ENCODE results near the gene L3MBTL4.
A peak's percentile ranks its signal among the peaks of the same experiment; 100 is the strongest.
"Not testable (repeated sequence)": the region's sequence is repeated elsewhere in the genome, so short reads cannot be mapped to it uniquely, and the experiment has no call there.

Gene L3MBTL4

DNA sequence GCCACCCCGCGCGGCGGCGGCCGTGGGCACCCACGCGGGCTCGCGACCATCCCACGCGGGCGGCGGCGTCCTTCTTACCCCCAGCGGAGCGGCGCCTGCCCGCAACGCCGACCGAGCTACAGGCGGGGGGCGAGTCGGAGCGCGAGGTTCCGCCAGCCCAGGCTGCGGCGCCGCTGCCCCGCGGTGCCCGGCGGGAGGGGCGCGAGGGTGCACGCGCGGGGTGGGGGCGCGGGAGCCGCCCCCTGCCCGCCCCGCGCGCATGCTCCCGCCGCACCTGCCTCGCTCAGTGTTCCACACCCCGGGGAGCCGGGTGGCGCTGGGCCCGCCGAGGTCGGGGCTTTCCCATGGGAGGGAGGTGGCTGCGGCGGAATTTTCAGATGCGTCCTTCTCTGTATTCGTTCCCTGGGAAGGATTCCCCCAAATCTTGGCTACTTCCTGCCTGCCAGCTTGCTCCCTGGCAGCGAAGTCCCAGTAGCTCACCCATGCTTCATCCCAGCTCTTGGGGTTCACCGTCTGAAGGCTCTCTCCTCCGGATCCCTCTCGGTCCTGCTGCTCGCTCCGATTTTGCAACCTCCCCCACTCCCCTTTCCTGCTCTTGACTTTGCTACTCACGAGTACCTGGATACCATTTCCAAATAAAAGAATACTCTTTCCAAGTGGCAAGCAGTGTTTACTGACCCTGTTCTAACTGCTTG is at the start of gene L3MBTL4:
L3MBTL4 (minus strand) TSS at position 189 of the 695 bp plus-strand sequence. CDS start 103,286 bp downstream, outside the sequence.
- no peak for DNase-seq (ENCODE audit: low spot score)

DNA sequence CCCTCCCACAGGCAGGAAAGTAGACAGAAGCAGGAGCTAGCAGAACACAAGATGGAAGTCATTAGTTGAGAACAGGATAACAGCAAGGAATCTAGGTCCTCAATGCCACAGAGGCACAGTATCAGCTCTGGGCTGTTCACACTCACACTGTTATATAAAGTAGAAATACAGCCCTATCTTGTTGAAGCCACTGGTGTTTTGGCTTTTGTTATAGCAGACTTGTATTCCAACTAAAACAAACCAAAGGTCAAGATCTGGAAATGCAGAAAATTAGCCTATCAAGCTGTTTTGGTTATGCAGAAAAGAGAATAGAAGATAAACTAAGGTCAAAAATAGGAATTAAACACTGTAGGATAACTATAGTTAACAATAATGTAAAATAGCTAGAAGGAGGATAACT is 37.5 kb upstream of the L3MBTL4 start:
- no peak for DNase-seq (ENCODE audit: low spot score)

DNA sequence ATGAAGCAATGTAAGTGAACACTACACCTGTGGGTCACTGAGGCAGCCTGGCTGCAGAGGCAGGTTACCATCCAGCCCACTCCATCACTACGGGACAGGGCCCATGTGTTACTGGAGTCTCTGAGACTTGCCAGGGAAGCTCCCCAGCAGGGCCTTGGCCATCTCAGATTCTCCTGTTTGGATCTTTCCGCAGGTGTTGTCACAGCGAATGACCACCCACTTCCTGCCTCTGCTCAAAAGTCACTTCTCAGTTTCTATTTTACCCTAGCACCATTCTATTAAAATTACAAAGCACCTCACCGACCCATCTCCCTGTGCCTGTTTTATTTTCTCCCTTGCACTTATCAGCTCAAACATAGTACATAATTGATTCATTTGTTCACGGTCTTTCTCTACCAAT is 34.5 kb upstream of the L3MBTL4 start:
- DNase-seq (ENCODE audit: low spot score) = no peak

DNA sequence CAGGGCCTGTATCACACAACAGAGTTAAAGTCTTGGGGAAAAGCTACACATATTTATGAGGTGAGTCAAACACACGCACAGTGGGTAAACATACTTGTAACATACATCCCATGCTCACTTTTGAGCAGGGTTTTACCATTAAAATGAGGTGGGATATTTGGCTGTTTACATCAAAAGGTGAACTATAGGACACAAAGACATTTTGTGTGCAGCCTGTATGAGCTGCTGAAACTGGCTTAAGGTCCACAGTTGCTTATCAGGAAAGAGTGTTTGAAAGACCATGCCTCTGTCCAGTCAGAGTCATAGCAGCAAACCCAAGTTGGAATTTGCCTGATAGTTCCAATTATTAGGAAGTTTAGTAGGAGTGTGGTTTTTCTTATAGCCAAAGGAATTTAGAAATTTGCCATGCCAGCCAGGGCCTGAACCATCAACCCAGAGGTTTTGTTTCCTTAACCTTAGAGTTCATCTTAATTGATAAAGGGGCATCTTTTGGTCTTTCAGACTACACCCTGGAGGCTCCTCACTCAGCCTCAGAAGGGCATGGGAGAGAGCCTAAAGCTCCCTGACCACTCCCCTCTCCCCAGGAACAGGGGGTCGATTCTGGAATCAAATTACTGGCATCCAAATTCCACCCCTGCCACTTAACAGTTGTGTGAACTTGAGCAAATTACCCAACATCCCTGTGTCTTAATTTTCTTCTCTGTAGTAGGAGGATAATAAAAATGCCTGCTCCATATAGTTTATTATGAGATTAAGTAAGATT is 29.9 kb upstream of the L3MBTL4 start:
- DNase-seq (ENCODE audit: low spot score) = no peak

DNA sequence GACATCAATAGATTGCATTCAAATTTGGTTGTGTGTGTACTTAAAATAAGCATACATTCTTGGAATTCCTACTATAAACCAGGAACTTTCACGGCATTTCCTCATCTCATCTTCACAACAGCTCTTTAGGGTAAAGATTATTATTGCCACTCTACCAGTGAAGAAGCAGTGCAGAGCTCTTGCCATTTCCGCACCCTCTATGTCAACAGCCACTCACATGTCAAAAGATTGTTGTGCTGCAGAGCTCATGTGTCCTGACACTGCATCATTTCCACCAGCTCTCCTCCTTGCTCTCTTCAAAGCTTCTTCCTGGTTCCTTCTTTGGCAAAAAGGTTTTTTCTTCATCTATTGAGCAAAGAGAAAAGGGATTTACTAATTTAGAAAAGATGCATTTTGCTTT is 26.5 kb upstream of the L3MBTL4 start:
- no peak for DNase-seq (ENCODE audit: low spot score)

DNA sequence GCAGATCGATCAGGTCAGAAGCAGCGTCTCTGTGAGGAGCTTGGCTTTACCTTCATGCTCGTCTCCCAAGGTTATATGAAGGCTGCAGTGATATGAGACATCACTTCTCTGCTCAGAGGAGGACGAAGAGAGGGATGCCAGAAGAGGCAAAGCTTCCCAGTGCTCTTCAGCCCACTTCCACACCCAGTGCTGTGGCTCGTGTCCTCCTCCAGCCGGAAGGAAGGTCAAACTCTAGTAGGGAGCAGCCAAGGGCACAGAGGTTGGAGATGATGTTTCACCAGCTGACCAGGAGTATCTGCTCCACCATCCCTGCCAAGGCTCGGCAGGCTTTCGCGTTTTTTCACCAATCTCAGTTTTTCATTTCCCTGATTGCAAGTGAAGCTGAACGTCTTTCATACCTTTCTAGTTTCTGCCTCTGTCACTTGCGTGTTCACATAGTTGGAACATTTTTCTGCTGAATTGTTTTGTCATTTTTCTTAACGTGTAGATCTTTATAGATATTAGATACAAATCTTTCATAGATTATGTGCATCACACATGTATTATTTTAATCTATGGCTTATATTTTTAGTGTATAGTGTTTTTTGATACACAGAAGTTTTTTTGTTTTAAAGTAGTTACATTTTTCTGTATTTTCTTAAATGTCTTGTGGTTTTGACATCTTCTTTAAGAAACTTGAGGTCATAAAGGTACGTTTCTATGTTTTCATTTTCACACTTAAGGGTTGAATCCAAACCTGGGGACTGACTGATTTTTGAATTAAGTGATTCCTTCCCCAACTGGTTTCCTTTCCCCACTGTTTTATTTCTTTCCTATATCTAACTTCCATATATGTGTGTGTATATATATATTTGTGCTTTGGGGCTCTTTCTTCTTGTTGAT is 23.5 kb upstream of the L3MBTL4 start:
- DNase-seq (ENCODE audit: low spot score) = no peak

DNA sequence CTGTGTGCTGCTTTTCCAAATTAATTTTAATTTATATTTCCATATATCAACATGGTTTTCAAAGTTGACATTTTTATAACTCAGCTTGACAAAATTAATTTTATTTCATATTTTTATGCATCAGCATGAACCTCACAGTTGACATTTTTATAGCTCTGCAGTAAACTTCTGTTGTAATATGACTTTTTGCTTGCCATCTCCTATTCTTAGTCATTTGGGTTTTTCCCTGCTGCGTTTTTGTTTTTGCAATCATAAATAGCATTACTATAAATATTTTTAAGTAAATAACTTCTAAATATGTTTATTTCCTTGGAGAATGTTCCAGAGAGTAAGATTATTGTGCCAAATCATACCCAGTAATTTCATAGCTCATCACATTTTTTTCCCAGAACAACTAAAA is 21.0 kb upstream of the L3MBTL4 start:
- DNase-seq (ENCODE audit: low spot score) = no peak

DNA sequence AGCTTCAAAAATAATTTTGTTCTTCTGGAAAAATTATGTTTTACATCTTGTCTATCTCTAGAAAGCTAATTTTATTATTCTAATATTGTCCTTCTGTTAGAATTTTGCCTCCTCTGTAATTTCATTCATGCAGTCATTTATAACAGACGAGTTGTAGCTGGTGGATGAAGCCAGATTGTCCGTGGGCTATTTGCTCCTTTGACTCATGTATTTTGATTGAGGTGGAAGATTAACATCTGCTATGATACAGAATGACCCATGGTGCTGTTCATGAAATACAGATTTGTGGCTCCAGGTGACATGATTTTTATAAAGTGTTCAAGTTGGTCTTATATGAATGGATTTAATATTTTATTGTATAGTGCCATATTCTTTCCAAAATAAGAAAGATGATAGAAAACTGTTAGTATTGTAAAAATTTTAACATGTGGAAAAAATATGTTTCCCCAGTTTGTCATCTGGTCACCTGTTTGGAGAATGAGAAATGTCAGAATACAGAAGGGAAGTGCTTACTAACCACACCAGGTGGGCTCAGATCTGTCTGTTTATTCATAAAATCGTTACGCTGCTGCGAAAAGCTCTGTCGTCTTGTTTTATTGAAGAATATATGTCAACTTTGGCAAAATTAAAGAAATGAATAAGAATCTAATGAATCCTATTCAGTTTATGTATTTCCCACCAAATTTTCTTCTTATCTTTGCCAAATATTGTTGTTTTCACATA is 20.4 kb upstream of the L3MBTL4 start:
- DNase-seq (ENCODE audit: low spot score) = no peak

DNA sequence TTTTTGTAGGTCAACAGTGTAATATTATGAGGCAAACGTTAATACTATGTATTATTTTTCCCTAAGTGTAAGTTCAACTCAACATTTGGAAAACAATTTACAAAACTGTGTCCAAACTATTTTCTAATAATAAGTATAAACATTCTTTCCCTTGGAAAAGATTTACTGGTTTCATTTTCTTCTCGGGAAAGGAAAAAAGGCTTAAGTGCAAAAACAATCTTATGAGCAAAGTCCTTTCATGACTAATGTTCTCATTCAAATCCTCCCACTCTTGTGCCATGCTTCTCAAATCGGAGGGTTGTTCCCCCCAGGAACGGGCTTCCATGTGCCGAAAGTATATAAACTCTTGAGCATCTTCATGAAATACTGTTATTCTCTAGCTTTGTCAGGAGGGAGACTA is 19.8 kb upstream of the L3MBTL4 start:
- DNase-seq (ENCODE audit: low spot score) = no peak

DNA sequence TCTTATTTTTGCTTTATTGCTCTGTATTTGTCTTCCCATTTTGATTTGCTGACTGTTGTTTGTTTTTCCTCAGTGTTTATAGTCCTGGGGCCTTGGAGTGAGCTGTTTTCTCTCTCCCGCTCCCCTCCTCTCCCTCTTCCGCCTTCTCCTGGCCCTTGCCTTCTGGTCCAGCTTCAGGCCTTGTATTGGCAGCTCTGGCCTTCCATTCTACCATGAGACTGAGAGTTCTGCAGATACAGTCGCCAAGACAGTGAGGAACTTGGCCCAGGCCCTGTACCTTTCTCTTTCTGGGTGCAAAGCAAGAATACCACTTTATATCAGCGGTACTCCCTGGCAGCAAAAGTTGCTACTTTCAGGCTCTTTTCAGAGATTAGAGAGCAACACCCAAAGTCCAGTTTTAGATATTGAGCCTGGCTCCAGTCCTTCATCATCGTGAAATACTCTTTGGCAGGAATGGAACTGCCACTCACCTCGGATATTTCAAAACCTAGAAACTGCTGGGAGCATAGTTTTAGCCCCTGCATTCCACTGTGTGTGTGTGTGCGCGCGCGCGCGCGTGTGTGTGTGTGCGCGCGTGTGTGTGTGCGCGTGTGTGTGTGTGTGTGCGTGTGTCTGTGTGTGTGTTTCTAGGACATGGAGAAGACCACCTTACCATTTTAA is 17.1 kb upstream of the L3MBTL4 start:
- DNase-seq (ENCODE audit: low spot score) = no peak

DNA sequence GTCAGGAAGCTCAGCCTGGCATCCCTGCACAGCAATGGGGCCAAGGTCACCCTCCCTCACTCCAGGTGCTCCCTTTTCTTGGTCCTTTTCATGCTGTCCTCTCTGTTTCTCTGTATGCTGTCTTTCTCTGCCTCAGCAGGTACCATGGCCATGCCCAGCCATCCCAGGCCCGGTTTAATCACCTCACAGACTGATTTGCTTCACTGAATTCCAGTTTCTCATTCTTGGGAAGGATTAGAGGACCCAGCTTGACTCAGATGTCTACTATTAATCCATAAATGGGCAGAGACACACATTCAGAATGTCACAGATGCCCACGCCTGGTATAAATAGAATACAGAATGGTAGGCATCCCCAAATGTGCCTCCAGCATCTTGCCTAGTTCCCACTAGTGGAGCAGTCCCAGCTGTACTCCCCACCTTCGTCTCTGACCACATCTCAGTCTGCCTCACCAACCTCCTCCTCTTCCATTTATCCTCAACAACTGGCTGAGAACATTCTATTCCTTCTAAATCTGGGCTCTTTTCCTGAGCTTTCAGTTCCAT is 14.2 kb upstream of the L3MBTL4 start:
- no peak for DNase-seq (ENCODE audit: low spot score)

DNA sequence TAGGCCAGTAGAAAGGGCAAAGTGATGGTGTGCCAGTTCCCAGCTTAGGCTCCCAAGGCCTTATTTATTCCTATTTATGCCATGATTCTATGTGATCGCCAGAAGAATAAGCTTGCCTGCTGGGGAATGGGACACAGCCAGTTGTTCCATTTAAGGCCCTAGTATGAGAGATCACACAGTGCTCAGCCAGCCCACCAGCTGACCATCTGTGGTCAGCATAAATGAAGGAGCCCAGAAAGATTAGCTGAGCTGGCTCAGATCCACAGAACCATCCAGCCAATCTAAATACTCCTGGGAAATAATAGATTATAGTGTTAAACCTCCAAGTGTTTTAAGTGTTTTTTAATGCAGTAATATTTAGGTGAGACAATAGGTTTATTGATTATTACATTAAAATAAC is 12.6 kb upstream of the L3MBTL4 start:
- DNase-seq (ENCODE audit: low spot score) = no peak

DNA sequence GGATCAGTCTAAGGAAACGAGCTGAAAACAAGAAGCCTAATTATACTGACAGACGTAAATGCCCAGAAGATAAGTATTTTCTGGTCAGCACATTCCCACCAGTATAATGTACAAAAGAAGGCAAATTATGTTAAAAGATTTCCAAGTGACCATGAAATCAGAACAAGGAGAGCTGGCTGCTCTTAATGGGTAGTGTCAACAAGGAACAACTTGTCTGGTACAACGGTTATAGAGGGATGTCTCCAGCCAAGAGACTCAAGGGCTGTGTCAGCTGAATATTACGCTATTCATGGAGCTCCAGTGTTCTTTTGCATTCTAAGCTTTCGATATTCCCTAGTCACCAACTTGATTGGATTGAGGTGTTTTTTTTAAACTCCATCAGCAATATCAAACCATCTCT is 8.6 kb upstream of the L3MBTL4 start:
- no peak for DNase-seq (ENCODE audit: low spot score)

DNA sequence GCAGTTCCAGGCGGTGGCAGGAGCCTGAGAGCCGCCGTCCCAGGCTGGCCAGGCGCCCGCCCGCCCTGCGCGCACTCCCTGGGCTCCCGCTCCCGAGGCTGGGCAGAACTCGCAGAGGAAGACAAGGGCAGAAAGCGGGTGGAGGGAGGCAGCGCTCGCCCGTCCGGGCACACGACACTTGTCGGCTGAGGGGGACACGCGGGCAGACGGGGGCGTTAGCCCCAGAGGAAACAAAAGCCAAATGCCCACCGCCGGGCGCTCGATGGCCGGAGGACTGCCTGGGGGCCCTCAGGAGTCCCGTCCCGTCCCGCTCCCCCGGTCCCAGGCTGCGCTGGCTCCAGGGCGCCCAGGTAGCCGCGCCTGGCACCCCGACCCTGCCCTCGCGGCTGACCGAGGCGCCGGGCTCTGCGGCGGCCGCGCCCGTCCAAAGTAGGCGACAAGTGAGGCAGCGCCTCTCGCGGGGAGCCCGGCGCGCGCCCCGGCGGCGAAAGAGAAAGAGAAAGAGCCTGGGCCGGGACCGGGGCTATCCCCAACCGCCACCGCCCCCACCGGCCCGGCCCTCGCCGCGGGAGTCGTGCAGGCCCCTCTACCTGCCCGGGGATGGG is 491 bp downstream of the L3MBTL4 start:
- DNase-seq (ENCODE audit: low spot score) = peak; percentile 9

DNA sequence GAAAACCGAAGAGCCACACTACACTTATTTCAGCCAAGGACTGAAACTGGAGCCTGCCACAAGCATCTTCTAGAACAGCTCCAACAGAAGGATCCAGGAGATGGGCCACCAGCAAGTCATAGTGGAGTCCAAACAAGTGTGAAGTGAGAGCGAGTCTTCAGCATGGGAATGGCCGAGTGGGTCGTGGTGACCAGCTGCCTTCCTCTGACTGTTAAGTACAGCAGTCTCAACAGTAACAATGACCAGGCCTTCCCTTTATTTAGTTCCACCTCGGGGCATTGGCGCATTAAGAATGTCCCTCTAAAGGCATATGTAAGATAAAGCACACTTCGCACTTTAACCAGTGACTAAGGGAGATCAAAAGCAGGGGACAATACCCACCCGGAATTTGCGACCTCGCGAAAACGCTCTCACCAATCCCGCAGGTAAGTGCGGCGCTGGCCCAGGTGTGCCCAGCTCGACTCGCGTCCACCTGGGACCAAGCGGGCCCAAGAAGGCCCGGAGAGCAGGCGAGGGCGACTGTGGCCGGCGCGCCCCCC is 1.1 kb downstream of the L3MBTL4 start:
- no peak for DNase-seq (ENCODE audit: low spot score)

DNA sequence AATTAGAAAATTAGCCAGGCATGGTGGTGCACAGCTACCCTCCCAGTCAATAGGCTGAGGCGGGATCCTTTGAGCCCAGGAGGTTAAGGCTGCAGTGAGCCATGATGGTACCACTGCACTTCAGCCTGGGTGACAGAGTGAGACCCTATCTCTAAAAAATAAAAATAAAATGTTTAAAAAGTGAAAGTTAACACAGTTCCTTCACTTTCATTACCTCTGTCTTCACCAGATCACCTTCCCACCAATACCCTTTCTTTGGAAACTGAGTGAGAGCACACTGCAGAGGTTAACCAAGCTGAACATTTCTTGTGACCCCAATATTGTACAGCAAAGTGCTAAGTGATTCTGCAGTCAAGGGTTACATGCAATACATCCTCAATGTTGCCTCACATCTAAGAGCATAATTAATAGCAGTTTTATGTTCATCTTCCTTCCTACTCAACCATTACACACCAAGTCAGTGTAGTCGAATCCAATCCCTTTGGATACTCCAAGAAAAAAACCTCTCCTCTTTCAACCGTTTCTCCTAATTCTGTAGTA is 1.7 kb downstream of the L3MBTL4 start:
- no peak for DNase-seq (ENCODE audit: low spot score)

DNA sequence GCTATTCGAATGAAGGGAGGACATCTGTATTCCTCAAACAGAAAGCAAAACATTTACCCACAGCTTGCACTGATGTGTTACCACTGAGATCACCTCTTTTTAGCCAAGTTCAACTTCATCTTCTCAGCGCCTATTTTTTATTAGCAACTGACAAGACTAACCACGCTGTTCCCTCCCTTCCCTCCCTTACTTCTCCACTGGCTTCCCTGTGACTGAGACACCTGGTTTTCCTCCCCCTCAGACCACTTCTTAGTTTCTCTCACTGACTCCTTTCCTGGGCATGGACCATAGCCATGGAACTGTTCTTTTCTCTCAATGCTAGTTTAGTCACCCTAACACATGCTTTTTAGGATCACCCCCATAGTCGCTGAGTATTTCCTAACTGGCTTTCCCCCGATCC is 3.3 kb downstream of the L3MBTL4 start:
- DNase-seq (ENCODE audit: low spot score) = no peak

DNA sequence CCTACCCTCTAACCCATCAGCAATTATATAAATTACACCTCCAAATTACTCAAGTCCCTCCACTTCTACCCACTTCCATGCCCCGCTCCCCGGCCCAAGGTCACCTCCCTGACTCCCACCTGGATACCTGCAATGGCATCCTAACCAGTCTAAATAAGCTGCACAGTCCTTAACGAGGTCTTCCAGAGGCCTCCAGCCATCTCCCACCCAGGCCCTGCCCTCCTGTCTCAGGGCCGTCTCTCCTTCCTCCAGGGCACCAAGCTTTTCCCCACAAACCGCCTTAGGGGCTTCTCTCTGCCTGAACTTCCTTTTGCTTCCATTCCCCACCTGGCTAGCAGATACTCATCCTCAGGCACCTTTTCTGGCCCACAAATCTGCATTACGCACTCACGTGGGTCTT is 4.8 kb downstream of the L3MBTL4 start:
- no peak for DNase-seq (ENCODE audit: low spot score)

DNA sequence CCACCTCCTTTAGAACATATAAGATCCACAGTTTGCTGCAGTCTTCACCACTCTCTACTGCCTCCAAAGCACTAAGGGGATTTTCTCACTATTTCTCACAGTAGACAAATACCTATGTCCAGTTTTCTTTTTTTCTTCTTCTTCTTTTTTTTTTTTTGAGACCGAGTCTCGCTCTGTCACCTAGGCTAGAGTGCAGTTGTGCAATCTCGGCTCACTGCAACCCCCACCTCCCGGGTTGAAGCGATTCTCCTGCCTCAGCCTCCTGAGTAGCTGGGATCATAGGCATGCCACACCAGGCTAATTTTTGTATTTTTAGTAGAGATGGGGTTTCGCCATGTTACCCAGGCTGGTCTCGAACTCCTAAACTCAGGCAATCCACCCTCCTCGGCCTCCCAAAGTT is 6.2 kb downstream of the L3MBTL4 start:
- DNase-seq (ENCODE audit: low spot score) = not testable (repeated sequence)

DNA sequence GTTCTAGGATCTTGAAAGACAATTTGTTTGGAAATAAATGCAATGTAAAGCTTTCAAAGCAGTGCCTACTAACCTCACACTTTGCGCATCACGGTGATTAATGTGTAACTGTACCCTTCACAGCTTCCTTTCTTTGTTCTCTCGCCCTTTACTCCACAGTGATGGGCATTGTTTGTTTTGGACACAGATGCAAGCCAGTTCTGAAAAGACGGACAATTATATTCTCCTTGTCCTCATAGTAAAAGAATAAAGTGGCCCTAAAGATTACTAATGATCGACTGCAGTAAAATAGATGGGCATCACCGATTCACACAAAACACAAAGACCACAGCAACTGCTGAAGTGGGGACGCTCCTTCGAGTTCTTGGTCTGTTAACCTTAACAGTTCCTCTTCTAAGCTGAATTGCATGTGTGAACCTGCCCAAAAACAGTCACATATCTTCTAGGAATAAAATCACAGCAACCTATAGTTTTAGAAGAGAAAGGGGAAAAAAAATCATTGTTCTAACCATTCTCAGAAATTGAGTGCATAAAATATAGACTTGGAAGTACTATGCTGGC is 7.7 kb downstream of the L3MBTL4 start:
- no peak for DNase-seq (ENCODE audit: low spot score)
